ENCODE results near the gene ACOT9.
"Not testable (repeated sequence)": the region's sequence is repeated elsewhere in the genome, so short reads cannot be mapped to it uniquely, and the experiment has no call there.

The ACOT9 gene, protein sequence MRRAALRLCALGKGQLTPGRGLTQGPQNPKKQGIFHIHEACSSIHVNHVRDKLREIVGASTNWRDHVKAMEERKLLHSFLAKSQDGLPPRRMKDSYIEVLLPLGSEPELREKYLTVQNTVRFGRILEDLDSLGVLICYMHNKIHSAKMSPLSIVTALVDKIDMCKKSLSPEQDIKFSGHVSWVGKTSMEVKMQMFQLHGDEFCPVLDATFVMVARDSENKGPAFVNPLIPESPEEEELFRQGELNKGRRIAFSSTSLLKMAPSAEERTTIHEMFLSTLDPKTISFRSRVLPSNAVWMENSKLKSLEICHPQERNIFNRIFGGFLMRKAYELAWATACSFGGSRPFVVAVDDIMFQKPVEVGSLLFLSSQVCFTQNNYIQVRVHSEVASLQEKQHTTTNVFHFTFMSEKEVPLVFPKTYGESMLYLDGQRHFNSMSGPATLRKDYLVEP

DNA sequence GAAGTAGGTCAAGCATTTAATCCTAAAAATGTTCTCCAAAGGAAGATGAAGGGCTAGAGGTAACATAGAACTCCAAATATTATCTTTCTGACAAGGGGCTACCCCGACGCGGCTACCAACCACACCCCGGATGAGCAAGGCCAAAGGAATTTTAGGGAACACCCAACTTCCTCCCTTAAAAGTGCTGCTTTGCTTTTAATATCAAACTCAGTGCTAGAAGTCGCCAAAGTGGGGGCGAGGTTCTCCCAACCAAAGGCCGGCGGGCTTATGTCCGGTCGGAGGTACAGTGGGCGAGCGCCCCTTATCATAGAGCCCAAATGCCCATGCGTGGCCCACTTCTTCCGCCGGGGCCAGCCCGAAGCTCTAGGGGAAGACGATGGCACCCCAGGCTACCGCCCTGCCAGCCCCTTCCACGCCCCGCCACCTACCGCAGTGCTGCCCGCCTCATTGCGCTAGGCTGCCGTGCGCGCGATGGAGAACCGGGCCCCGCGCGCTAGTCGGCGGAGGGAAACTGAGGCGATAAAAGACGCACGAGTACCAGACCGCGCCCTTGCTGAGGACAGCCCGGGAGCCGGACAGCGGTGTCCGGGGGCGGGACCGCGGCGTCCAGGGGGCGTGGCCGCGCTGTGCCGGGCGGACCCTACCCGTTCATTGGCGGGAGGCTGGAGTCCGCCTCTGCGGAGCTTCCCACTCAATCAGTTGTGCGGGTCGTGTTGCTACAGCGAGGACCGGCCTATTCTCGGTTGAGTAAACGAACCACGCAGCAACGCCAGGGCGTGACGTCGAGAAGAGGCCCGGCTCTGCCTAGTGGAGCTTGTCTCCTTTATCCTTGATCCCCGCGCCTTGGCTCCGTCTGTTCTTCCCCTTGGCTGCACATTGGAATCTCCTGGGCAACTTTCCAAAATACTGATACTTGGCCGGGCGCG lies at the start of gene ACOT9:
Gene ACOT9, minus strand, starts transcription at position 580 of the 926 bp plus-strand sequence. Its CDS starts 132 bp downstream, at position 448.
- peak; percentile 94 for DNase-seq

DNA sequence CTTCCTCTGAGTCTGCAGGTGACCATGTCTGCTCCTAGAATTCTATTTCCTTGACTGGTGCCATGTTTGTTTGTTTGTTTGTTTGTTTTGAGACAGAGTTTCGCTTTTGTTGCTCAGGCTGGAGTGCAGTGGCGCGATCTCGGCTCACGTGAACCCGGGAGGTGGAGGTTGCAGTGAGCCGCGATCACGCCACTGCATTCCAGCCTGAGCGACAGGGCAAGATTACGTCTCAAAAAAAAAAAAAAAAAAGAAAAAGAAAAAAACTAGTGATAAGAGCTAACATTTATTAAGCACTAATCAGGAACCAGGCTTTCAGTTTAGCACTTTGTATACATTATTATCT lies 47.0 kb upstream of the ACOT9 start:
- DNase-seq, result no peak

DNA sequence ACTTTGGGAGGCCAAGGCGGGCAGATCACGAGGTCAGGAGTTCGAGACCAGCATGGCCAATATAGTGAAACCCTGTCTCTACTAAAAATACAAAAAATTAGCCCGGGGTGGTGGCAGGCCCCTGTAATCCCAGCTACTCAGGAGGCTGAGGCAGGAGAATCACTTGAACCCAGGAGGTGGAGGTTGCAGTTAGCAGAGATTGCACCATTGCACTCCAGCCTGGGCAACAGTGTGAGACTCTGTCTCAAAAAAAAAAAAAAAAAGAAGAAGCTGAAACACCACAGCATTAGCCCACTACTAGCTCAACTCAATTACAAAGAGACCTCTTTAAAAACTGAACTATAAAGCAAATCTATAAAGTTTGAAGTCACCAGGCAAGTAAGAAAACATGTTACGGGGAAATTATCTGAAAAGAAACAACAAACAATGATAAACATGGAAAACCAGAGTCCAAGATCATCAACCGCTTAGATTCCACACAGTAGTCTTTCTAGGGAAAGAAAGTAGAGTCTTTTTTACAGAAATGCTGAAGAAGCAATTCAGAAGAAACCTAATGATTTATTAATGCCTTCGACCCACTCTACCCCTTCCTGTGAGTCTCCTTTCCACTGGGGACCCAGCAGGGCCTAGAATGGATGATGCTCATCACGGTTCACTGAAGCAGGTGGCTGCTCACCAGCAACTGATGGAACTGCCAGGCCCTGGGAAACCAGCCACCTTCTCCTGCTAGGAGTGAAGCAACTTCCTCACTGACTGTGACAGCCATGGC lies 46.5 kb upstream of the ACOT9 start:
- no peak for DNase-seq

DNA sequence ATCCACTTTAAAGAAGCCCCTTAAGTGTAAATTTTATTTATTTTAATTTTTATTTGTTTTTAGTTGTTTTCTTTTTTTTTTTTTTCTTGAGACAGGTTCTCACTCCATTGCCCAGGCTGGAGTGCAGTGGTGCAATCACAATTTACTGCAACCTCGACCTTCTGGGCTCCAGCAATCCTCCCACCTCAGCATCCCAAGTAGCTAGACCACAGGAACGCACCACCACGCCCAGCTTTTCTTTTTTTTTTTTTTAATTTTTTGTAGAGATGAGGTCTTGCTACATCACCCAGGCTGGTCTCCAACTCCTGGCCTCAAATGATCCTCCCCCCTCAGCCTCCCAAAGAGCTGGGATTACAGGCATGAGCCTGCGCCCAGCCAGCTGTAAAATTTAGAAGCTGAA lies 45.9 kb upstream of the ACOT9 start:
- no peak for DNase-seq

DNA sequence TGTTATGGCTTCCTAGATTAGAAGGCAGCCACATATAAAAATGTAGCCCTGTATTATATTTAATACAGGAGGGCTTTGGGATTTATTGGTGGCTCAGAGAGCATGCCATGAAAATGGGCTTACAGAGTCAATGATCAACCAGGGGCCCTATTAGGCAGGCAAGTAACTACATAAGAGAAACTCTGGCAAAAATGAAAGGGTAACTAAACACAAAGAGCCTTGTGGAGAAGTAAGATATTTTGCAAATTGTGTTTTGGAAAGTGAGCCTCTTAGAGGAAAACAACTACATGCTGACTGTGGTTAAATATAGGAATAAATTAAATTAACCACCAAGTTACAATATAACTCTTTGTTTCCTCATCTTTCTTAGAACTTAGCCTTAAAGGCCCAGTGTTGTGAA lies 45.4 kb upstream of the ACOT9 start:
- DNase-seq, result no peak

DNA sequence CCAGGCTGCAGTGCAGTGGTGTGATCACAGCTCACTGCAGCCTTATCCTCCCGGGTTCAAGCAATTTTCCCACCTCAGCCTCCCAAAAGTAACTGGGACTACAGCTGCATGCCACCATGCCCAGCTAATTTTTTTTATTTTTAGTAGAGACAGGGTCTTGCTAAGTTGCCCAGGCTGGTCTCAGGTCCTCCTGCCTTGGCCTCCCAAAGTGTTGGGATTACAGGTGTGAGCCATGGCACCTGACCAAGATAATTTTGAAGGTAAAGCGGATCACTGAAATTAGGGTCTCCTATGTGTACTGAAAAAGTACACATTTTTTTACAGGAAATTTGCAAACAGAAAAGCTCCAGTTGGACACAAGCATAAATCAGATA lies 44.7 kb upstream of the ACOT9 start:
- DNase-seq, result no peak

DNA sequence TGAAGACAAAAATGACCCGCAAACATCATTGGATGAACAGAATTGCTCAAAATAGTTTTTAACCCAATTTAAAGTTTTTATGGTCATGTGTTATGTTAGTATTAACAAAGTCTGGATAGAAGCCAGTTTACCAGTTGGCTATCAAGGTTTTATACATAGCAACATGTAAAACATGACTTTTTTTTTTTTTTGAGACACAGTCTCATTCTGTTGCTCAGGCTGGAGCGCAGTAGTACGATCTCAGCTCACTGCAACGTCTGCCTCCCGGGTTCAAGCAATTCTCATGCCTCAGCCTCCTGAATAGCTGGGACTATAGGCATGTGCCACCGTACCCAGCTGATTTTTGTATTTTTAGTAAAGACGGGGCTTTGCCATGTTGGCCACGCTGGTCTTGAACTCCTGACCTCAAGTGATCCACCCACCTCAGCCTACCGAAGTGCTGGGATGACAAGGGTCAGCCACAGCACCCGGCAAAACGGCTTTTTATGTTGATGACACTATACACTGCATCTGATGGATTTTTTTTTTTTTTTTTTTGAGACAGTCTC lies 43.3 kb upstream of the ACOT9 start:
- no peak for DNase-seq

DNA sequence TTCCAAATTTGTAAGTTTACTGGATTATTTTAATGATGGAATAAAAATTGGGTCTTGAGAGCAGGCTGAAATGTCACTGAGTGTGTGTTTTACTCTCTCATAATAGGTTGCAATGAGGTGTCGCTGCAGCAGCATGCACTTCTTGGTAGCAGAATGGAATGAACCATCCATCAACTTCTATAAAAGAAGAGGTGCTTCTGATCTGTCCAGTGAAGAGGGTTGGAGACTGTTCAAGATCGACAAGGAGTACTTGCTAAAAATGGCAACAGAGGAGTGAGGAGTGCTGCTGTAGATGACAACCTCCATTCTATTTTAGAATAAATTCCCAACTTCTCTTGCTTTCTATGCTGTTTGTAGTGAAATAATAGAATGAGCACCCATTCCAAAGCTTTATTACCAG lies 42.5 kb upstream of the ACOT9 start:
- DNase-seq, result no peak

DNA sequence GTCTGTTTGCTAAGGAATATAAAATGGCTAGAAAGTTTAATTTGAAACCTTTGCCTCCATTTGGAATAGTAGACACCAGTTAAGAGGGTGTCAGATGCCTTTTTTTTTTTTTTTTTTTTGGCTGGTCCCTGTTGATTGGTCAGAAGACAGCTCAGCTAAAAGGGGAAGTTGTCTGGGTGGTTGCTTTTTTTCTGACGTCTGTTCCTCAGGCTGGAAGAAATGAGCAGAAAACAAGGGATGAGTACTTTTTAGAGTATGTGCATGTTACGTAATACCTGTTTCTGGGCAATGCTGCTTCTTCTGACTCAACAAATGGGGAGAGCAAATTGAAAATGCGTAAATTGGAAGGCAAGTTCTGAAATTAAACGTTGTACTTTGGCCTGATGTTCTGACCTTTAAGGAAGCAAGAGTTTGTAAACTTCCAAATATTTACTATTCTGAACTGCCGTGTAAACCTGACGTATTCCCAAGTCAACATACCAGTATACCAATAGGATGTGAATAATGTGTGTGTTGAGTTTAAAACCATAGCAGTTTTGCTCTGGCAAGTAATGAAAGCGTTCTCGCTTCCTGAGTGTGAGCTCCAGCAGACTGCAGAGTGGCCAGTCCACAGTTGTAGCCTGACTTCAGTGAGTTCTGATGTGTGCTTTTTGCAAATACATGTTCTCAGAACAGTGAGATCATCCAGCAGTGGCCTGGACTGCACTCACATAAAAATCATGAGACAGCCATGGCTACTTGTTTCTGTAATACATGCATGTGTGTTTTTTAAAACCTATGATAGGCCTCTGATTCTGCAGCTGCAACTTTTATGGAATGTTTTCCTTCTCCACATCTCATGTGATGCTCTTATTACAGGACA lies 41.6 kb upstream of the ACOT9 start:
- DNase-seq, result peak; percentile 91

DNA sequence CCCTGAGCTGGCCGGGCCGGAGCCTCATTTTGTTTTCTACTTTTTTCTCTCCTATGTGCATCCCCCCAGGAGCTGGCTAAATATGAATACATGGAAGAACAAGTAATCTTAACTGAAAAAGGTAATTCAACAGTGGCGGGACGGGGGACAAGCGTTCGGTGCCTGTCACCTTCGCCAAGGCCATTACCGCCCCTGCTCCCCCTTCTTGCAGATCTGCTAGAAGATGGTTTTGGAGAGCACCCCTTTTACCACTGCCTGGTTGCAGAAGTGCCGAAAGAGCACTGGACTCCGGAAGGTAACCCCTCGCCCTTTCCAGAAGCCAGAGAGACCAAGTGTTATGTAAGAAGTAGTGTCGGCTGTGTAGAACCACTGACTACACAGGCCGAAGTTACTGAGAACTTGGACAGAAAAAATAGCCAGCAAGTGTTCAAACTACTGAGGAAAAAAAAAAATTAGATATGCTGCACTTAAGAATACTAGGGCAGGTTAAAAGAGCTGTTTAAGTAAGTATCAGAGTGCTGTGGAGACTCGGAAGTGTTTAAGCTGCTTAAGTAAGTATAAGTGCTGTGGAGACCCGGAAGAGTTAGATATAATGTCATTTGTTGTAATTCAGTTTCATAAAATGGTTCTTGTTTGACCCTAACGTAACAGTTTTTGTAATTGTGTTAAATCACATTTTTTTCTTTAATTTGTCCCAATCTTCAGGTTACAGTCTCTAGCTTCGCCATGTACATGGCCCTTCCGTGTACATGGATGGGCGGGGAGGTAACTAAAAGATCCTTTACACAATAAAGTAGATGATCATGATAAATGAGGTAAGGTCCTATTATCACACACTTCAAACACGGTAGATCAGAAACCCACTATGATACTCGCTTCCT lies 40.8 kb upstream of the ACOT9 start:
- DNase-seq, result peak; percentile 59

DNA sequence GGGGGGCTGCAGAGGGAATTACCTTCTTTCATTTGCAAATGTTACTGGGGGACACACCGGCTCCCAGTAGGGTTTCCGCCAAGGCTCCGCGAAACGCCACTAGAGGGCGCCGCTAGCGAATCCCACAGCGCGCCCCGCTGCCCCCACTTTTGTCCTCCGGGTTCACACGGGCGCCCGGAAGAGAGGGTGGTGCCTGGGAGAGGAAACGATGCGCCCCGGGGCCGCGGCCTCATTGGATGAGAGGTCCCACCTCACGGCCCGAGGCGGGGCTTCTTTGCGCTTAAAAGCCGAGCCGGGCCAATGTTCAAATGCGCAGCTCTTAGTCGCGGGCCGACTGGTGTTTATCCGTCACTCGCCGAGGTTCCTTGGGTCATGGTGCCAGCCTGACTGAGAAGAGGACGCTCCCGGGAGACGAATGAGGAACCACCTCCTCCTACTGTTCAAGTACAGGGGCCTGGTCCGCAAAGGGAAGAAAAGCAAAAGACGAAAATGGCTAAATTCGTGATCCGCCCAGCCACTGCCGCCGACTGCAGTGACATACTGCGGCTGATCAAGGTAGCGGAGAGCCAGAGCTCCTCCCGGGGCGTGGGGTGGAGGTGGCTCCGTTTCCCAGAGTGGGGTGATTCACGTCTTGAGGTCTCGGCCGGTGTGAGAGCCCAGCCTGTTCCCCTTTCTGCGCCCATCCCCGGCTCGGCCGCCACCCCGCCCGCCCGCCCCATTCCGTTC lies 40.0 kb upstream of the ACOT9 start, which contains the start of gene SAT1:
Gene SAT1, plus strand, starts transcription at position 311 of the 726 bp plus-strand sequence. Its CDS starts 179 bp downstream, at position 490.
- peak; percentile 97 for DNase-seq

DNA sequence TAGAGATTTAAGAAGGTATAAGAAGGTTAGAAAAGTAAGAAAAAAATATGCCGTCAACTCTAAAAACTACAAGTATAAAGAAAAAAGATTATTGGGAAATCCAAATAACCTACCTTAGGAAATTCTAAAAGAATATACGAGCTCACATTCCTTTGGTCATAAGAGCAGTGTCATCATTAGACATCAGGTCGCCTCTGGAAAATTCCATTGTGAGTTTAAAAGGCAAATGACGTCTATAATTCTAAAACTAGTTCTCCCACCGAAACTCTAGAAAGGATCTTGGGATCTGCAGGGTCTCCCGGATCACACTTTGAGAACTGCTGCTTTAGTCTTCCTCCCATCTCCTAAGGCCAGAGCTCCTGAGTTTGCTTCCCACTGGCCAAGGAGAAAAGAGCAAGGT lies 39.4 kb upstream of the ACOT9 start:
- DNase-seq, result peak; percentile 80

DNA sequence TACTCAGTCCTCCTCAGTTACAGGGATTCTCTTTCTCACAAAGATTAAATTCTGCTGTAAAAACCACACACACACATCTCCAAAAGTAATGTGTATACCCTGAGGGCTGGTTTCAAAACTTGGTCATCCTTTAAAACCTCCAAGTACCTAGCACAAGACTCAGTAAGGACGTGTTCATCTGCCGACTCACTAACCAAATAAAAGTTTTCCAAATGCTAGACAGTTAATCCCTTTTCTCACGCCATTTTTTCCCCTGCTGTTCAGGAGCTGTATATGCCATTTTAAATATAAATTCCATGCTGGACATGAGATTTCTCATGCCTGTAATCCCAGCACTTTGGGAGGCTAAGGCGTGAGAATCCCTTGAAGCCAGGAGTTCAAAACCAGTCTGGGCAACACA lies 35.9 kb upstream of the ACOT9 start:
- no peak for DNase-seq

DNA sequence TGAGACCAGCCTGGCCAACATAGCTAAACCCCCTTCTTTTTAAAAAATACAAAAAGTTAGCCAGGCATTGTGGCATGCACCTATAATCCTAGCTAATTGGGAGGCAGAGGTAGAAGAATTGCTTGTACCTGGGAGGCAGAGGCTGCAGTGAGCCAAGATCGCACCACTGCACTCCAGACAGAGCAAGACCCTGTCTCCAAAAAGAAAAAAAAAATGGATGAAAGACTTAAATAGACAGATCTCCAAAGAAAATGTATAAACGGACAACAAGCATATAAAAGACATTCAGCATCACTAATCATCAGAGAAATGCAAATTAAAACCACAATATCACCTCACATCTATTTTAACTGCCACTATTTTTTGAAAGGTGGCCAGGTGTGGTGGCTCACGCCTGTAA lies 33.3 kb upstream of the ACOT9 start:
- DNase-seq, result no peak

DNA sequence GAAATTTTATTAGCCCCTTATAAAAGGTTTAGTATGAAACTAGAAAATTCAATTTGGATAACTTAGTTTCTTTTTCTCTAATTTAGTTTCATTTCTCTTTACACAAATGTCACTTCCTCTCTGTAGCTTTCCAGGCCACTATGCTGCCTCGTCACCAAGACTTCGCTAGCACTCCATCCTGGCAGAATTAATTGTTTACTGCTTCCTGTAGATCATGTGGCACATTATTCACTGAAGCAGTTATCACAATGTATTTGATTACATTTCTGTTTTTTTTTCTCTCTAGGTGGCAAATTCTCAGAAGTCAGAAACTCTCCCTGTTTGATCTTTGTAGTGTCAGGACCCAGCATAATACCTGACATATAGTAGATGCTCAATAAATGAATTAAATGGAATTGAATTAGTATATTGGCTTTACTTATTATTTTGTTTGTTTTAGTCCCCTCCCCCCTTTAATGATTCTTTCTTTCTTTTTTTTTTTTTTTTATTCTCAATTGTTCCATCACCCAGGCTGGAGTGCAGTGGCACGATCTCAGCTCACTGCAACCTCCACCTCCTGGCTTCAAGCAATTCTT lies 30.6 kb upstream of the ACOT9 start:
- DNase-seq, result peak; percentile 61

DNA sequence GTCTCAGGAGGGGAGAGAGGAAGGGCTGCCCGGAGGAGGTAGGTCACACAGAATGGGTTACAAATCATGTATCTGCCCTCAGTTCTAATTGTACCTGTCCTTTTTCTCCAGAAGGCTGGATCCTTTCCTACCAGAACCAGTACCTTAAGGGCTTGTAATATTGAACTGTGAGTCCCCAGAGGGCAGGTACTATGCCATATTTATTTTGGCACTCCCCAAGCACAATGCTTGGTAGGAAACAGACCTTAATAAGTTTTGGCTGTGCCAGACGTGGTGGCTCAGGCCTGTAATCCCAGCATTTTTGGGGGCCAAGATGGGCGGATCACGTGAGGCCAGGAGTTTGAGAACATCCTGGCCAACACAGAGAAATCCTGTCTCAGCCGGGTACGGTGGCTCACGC lies 28.0 kb upstream of the ACOT9 start:
- not testable (repeated sequence) for DNase-seq

DNA sequence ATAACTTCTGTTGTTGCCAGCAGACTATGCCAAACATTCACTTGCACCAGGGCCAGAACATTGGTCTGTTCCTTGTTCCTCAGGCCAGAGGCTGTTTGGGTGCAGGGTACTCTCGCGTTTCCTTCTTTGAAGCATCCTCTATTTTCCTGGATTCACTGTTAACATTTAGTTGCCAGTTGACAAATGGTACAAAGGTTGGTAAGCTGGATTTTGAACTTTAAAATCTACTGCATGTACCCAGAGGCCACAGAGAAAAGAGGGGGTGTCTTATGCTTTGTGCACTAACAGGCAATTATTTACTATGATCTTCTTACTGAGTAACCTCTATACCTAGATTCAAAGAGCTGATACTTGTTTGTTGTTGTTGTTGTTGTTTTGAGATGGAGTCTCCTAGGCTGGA lies 27.1 kb upstream of the ACOT9 start:
- no peak for DNase-seq

DNA sequence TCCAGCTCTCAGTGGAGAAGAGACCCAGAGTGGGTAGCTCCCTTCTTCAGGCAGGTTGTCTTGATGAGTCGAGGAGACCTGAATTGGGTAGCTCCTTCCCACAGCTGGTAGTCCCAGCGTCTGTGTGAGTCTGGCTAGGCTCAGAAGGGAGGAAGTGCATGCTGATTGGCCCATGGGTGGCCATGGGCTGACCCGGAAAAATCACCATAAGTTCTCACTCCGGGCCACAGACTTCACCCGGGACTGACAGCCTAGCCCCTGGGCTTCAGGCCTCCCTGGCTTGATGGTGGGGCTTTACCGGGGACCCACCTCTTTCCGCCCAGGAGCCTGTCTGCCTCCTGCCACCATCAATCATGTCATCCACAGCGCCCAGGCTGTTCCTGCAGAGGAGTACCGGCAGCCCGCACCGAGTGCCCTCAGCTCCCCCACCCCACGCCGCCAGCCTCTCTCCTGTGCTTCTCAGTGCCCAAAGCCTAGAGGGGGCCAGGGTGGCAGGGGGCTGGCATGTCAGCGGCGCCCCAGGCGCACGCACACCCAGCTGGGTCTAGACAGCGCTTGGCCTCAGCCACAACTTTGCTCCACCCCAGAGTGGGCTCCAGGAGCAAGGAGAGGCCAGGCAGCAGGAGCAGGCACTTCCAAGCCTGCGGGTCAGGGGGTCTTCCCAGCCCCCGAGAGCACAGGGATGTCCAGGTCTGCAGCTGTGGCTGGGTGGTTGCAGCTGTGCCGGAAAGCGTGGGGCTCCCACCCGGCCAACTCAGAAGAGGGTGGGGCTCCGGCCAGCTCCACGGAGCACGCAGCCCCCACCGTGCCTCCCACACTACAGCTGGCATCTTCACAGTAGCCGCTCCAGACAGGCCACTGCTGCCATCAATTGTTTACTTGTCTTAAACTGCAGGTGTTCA lies 23.8 kb upstream of the ACOT9 start:
- DNase-seq, result no peak

DNA sequence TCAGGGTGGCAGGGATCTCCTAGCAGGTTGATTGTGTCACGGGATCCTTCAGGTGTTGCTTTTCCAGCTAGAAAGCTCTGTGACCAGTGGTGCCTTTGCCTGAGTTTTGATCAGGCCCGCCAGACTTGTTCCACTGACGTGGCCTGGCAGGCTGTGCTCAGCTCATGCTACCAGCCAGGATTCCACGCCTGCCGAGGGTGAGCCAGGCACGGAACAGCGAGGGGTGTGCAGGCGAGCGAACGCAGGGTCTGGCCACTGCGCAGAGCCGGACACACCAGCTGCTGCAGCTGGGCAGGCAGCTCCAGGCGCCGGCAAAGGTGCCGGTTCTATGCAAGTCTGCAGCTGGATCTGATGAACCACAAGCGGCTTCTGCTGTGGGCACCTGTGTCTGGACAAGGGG lies 22.8 kb upstream of the ACOT9 start:
- DNase-seq, result no peak

Data from OCI-M1 (cell line).